ENCODE measurements around the gene PYM1.

Gene PYM1

GRCh38 chr12:55915482-55915859 lies 12.2 kb downstream of the PYM1 start:
- H3K27ac ChIP-seq, result no peak overlapping the region
- no peaks in the 10 kb centered on the region for H3K27me3 ChIP-seq (replicated peaks)
- peaks cover 4% of the 10 kb centered on the region for H3K36me3 ChIP-seq (replicated peaks)
- no peak overlapping the region for H3K4me3 ChIP-seq (ENCODE audit: low read depth, low read length)
- no peak for TF ChIP-seq CTCF (IDR thresholded peaks at IDR 0.05; ENCODE audit: low read depth, low read length, missing control alignments)
- in situ Hi-C loops (cut with HindIII; ENCODE audit: low pct_ligation_motif_present, low sequenced_read_pairs), result no loop called here
- no peak for DNase-seq

DNA sequence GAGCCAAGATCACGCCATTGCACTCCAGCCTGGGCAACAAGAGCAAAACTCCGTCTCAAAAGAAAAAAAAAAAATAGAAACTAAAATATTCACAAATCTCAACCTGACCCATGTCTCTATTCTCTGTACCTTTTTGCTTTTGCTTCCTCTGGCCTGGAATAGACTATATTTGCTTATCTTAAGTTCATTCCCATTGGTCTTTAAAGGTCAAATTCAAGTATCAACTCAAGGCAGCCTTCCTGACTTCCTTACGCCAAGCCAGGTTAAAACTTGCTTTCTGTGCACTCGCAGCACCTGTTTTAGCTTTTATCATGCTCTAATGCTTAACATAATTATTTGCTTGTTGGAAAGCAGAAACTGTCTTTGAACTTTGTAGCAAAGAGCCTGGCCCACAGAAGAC lies 14.8 kb downstream of the PYM1 start:
- Histone ChIP-seq H3K27ac (no peak overlapping the region), H3K27me3 (replicated peaks) (no peaks in the 10 kb centered on the region), H3K36me3 (replicated peaks) (peaks cover 4% of the 10 kb centered on the region), H3K4me3 (ENCODE audit: low read depth, low read length) (no peak overlapping the region)
- no peak for TF ChIP-seq CTCF (IDR thresholded peaks at IDR 0.05; ENCODE audit: low read depth, low read length, missing control alignments)
- in situ Hi-C loops (cut with HindIII; ENCODE audit: low pct_ligation_motif_present, low sequenced_read_pairs), result no loop called here
- no peak for DNase-seq

- H3K4me3 ChIP-seq (ENCODE audit: low read depth, low read length), result no peak overlapping the region
- peak overlapping the region; percentile 68 for H3K27ac ChIP-seq
- no peaks in the 10 kb centered on the region for H3K27me3 ChIP-seq (replicated peaks)
- peaks cover 4% of the 10 kb centered on the region for H3K36me3 ChIP-seq (replicated peaks)
- no peak for DNase-seq
- no peak for TF ChIP-seq CTCF (IDR thresholded peaks at IDR 0.05; ENCODE audit: low read depth, low read length, missing control alignments)
- in situ Hi-C loops (cut with HindIII; ENCODE audit: low pct_ligation_motif_present, low sequenced_read_pairs), result no loop called here
These were observed 18.2 kb downstream of the PYM1 start for GRCh38 chr12:55909513-55909884.

GRCh38 chr12:55908726-55909512 lies 18.8 kb downstream of the PYM1 start:
- Histone ChIP-seq H3K4me3 (ENCODE audit: low read depth, low read length) (no peak overlapping the region), H3K27ac (peak overlapping the region; percentile 68), H3K27me3 (replicated peaks) (no peaks in the 10 kb centered on the region), H3K36me3 (replicated peaks) (peaks cover 4% of the 10 kb centered on the region)
- TF ChIP-seq CTCF (IDR thresholded peaks at IDR 0.05; ENCODE audit: low read depth, low read length, missing control alignments), result no peak
- DNase-seq, result peak; percentile 58
- in situ Hi-C loops (cut with HindIII; ENCODE audit: low pct_ligation_motif_present, low sequenced_read_pairs), result no loop called here

- Histone ChIP-seq H3K27me3 (replicated peaks) (no peaks in the 10 kb centered on the region), H3K27ac (peak overlapping the region; percentile 3), H3K36me3 (replicated peaks) (peaks cover 13% of the 10 kb centered on the region), H3K4me3 (ENCODE audit: low read depth, low read length) (no peak overlapping the region)
- in situ Hi-C loops (cut with HindIII; ENCODE audit: low pct_ligation_motif_present, low sequenced_read_pairs), result no loop called here
- TF ChIP-seq CTCF (IDR thresholded peaks at IDR 0.05; ENCODE audit: low read depth, low read length, missing control alignments), result no peak
- DNase-seq, result peak; percentile 48
These were observed 21.6 kb downstream of the PYM1 start for GRCh38 chr12:55906056-55906455.

Measured in brain microvascular endothelial cell (primary cell).